HG03558 (cell line): ENCODE measurements around the gene MKKS.

Experiments used
- ATAC-seq: cut with Tn5 transposase; IDR thresholded peaks from one replicate; pipeline ENCODE4 v1.9.1; 2021; ENCODE audit warnings: moderate number of reproducible peaks; ENCODE audit not compliant: unreplicated experiment; ENCODE audit errors: extremely low read depth

The MKKS gene

DNA sequence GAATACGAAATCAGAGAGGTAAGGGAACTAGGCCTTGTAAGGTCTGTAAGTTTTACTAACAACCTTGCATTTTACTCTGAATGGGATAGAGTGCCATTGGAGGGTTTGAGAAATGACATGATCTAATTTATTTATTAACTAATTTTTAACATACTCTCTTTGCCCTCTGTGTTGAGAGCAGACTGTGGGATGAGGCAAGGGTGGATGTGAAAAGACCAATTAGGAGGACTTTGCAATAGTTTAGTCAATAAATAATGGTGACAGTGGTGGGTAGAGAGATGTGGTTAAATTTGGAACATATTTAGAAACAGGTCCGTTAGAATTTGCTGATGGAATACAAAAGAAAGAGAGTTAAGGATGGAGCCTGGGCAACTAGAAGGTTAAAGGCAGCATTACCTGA lies 60.0 kb downstream of the MKKS start:
- no peak for ATAC-seq

DNA sequence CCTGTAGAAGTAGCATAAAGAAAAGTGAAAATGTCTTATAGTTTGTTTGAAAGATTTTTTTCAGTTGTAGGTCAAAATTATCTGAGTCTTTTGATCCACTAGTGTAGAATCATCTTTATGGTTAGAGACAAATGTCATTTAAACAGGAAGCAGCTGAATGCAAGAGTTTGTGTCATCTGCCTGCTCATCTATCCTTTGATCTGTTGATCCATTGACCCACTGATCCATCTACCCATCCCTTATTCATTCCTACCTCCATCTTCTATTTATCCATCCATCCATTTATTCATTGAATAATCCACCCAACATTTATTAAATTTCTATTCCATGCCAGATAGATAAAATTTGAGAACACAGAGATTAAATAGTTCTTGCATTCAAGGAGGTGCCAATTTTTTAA lies 62.6 kb downstream of the MKKS start:
- no peak for ATAC-seq

DNA sequence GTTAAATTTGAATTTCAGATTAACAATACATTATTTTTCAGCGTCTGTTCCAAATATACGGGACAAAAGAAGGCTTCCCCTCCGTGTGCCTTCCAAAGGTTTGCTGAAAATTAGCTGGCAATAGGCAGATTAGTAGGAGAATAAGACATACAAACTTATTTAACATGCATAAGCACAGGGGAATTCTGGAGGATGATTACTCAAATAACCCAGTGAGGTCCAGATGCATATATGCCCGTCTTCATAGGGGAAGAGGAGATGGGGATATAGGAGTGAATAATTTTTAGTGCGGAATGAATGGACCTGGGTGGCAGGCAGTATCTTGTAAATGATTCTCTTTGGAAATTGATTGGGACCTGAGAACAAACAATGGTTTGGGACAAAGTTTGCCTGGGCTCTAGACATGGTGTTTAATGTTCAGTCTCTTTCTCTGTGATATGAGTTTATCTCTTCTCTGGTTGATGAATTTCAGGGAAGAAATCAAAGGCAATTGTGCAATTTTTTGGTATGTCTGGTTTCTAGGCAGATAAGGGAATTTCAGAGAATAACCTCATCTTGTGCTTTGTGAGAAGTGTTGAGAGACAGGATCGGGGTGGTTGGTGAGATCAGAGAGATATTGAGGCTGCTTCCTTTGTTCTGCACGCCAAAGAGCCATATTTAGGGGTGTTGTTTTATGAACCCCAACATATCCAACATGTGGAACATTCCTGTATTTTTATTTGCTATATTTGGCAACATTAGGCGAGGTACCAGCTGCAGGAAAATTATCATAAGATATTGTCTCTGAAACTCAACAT lies 63.7 kb downstream of the MKKS start:
- ATAC-seq: no peak

DNA sequence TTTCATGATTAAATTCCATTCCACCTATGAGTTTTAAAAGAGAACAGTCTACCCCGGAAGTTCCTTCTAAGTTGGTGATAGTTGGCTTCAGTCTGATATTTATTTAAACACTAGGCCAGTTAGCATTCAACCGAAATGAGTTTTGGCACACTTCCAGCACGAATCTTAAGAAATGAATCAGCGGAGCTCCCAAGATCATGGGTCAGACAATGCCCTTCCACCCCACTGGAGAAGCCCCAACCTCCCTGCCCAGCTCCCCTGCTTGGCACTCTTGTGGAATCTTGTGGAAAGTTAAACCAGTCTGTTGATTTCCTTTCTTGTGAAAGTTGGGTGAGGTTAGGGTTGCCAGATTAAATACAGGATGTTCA lies 64.3 kb downstream of the MKKS start:
- no peak for ATAC-seq

DNA sequence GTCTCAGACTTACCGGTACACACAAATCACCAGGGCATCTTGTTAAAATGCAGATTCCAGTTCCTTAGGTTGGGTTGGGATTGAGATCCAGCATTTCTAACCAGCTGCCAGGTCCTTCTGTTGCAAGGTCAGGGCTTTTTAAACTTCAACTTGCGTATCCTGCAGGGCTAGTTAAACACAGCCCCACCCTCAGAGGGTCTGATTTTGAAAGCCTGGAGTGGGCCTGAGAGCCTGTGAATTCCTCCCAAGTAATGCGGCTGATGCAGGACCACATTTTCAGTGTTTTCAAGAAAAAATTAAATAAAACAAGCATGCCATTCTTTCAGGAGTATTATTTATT lies 65.3 kb downstream of the MKKS start:
- ATAC-seq: no peak

DNA sequence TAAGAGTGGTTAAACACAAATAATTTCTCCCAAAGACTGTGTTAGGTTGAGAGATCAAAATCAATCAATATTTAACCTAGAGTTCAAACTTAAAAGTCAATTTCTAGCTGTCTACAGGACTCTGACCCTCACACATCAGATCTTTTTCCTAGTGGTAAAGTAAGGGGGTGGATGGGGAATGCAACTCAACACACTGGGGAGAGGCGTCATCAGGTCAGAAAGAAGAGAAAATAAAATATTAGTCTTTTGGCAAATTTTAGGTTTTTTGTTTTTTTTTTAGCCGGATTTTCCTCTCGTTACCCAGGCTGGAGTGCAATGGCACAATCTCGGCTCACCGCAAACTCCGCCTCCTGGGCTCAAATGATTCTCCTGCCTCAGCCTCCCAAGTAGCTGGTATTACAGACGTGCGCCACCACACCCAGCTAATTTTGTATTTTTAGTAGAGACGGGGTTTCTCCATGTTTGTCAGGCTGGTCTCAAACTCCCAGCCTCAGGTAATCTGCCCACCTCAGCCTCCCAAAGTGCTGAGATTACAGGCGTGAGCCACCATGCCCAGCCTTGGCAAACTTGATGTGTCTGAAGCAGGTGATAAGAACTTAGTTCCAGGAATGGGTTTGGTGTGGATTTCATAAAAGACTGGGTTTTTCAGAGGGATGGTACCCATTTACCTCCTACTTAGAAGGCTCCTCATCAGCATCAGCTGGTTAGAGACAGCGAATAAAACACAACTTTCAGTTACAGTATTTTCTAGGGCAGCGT lies 65.9 kb downstream of the MKKS start:
- no peak for ATAC-seq

DNA sequence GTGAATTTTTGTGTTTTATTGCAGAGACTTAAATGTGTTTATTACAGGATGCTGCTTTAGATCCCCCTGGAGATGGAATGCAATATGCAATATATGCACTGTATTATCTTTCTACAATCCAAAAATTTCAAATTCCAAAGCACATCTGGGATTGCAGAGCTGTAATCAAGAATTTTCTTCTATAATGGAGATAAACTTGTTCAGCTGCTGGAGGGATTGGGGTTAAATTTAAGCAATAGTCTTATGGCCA lies 66.4 kb downstream of the MKKS start:
- no peak for ATAC-seq

DNA sequence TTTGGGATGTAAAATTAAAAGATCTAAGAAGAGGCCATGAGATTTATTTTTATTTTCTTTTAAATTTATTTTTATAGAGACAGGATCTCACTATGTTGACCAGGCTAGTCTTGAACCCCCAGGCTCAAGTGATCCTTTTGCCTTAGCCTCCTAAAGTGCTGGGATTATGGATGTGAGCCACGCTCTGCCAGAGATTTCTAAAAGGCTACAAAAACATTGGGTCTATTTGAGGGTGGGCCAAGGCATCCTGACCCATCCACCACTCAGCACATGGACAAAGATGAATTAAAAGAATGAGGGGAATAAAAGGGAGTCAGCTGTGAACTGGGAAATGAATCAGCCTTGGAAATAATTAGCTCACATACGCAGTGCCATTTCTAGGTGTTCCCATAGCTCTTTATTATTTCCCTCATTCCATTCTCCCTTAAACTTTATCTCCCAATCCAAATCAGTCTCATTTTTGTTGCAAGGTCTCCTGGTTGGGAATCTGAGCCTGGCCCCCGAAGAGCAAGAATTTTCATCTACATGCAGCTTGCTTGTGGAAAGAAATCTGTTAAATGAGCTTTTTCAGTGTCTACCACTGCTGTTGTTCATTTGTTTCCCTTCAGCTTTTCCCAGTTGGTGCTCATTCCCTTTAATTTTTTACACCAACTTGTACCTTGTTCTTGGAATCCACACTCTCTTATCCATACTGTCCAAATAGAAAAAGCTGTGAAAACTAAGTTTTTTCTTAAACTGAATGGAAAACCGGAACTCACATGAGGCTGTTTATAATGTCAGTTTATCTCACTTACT lies 66.9 kb downstream of the MKKS start:
- ATAC-seq: no peak

DNA sequence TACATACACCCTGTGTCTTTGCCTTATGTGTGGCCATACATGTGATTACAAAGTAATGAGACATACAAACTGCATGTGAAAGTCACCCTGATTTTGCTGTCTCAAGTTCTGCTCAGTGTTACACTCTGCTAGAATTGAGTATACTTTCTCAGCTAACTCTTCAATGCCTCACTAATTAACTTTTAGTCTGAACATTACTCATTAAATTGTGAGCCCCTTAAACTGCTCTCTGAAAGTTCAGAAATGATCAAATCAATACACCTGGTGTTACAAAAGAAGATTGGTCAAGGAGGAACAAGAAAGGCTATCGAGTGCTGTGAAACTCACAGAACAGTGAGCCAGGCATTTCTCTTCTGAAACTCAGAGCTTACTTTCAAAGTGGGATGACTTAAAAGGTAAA lies 71.3 kb downstream of the MKKS start:
- peak; percentile 51 for ATAC-seq

DNA sequence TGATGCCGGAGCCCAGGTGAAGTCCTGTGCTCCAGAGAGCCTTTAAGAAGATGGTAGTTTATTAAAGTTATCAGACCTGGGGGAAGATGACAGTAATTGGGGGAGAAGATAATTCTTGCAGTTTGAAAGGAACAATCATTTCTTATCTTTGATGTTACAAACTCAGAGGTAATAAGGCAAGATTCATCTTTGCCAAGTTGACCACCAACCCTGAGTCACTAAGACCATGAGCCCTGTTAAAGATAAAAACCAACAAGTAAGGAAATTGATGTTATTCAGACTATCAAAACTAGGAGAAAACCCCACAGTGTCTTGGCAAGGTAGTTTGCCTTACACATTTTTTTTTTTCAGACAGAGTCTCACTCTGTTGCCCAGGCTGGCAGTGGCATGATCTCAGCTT lies 73.1 kb downstream of the MKKS start:
- ATAC-seq: no peak

DNA sequence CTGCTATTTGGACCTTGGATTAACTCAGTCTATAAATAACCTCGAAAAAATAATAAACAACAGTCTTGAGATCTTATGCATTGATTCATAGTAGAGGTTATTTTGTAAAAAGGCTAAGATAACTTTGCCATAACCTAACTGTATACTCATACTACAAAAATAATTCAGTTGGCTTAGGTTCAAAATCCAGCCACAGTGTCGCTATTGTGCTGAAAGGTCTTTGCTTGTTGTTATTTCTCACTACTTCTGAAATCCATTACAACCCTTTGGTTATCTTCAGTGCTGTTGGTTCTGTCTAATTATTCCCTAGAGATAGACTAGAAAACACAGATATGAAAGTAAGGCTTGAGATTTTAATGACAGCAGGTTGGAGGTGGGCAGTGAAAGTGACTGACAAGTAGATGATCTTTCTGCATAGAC lies 74.4 kb downstream of the MKKS start:
- ATAC-seq: no peak

DNA sequence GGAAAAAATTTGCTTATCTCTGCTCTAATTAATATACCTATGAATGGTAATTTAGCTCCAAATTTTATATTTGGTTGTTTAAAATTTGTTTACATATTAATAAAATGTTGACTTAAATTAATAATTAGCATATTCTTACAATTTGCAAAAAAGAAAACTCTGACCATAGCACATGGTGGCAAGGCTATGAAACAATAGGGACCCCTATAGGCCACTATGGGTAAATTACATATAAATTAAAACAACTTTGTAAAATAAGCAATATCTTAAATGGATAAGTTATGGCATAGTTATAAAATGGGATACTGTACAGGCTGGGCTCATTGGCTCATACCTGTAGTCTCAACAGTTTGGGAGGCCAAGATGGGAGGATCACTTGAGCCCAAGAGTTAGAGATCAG lies 76.0 kb downstream of the MKKS start:
- ATAC-seq: no peak

DNA sequence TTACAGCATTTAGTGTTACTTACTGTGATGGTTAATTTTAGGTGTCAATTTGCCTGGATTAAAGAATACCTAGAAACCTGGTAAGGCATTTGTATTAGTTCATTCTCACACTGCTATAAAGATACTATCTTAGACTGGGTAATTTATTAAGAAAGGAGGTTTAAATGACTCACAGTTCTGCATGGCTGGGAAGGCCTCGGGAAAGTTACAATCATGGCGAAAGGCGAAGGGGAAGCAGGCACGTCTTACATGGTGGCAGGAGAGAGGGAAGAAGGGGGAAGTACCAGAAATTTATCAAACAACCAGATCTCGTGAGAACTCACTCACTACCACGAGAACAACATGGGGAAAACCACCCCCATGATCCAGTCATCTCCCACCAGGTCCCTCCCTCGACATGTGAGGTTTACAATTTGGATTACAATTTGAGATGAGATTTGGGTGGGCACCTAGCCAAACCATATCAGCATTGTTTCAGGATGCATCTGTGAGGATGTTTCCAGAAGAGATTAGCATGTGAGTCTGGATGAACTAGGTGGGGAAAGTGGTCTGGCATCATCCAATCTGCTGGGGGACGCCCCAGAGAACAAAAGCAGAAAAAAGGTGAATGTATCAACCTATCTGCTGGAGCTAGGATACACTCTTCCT lies 76.8 kb downstream of the MKKS start:
- no peak for ATAC-seq

DNA sequence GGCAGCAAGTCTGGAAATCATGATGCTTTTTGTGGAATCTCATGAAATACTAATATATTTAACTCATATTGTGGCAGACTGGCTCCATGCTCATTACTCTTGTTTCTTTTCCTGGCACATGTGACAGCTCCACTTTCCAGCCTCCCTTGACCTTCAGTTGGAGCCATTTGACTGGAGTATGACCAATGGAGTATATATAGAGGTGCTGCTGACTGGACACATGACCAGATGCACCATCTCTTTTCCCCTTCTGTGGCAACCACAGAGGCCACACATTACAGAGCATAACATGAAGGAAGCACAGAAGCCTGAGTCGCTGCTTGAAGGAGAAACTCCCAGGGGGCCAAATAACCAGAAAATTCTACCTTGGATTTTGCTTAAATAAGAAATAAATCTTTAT lies 77.4 kb downstream of the MKKS start:
- ATAC-seq: no peak

DNA sequence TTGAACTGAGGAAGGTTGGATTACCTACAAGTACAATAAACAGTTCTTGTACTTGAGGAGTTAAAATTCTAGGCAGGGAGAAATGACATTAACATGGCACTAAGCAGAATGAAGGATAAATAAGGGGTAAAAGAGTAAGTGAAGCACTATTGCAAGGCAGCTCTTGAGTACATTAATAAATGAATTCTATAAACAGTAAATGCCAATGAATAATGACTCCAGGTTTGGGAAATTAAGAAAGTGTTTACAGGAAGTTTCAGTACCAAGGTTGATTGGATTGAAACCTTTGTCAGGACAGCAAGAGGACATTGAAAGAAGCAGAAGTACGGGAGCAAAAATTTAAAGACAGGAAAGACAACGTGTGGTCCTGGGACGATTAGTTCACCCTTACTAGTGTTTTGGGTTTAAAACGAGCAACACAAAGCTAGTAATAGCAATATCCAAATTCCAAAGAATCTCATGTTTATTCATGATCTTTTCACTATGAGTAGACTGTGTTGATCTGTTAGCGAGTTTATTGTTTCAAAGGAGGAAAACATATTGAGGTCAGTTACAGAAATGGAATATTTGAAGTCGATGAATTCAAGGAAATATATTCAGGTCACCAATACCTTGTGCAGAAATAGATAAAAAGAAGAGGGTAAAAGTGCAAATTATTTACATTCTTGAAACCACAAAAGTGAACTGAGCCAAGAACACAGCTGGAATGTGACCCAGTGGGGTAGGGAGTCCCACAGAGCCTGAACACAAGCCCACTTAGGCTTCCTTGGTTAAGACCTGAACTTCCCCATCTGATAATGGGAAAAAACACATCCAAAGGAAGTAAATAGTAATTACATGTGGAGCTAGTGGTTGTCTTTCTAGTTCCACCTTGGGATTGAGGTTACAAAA lies 80.8 kb downstream of the MKKS start:
- ATAC-seq: no peak
